Ovary (tissue), 9 donors: ENCODE measurements around the gene PARD3. TPM values are rescaled to one million over a fixed set of nuclear protein-coding genes. Genes with fewer than 3 reads are reported as not detected.
"Not testable (repeated sequence)": the region's sequence is repeated elsewhere in the genome, so short reads cannot be mapped to it uniquely, and the experiment has no call there.

Experiments
- DNase-seq, 5 donors: peaks; one replicate each; pipeline ENCODE4 v3.0.0-alpha.2; 2019 to 2020
- H3K27ac ChIP-seq, 2 donors: fragments of 200-600 bp; one replicate each; pipeline versions ENCODE4 v1.5.1 to v1.8.0; 2019 to 2022
- H3K27me3 ChIP-seq: fragments of 200-600 bp; one replicate; pipeline ENCODE4 v1.8.0; 2022
- H3K36me3 ChIP-seq: fragments of 200-600 bp; sonication (generic); one replicate; pipeline ENCODE4 v1.5.1; 2019
- H3K4me1 ChIP-seq: one replicate; pipeline ENCODE4 v1.8.1; 2013; ENCODE audit warnings: mild to moderate bottlenecking, moderate library complexity; ENCODE audit not compliant: insufficient read depth
- H3K4me3 ChIP-seq: fragments of 200-600 bp; sonication (generic); one replicate; pipeline ENCODE4 v1.5.1; 2017
- H3K9me3 ChIP-seq, 2 donors: fragments of 200-600 bp in 1 of 2; sonication (generic) in 1 of 2; one replicate each; pipeline versions ENCODE4 v1.5.1 to v1.8.1; 2013 to 2019; ENCODE audit warnings: mild to moderate bottlenecking in 1 of 2, moderate library complexity in 1 of 2
- EP300 ChIP-seq: sonication (generic); formaldehyde crosslinking; IDR thresholded peaks from one replicate; pipeline ENCODE4 v1.6.1; 2017; ENCODE audit warnings: antibody characterized with exemption
- POLR2A ChIP-seq: fragments of 450-650 bp; IDR thresholded peaks from one replicate; pipeline ENCODE4 v1.6.1; 2017; ENCODE audit warnings: antibody characterized with exemption, mild to moderate bottlenecking, moderate library complexity
- WGBS, 3 donors: extraction: QIAGEN DNeasy Blood & Tissue Kit in 1 of 3; methylation state at CpG; one replicate each; pipeline versions ENCODE4 v1.1.5 to v1.1.7; 2013 to 2017; 5-methylcytosine and 5-hydroxymethylcytosine counted together
- intact Hi-C, 4 donors: fragments of 100-400 bp; cut with DNase I; formaldehyde crosslinking; loops; one replicate each; pipeline versions ENCODE4 v1.11.0 to v1.15.1; 2022 to 2023
- polyA plus RNA-seq, 2 donors: library from polyadenylated mRNA; stranded (reverse); fragments of 200-250 nt in 1 of 2; fragments of 350-450 nt in 1 of 2; fragmentation: Illumina TruSeq in 1 of 2; extraction: RNeasy Lipid Tissue Mini Kit (QIAGEN cat#74804) in 1 of 2; gene quantifications; one replicate each; pipeline ENCODE4 v1.2.3, GENCODE V29; 2013 to 2014
- total RNA-seq, 7 donors: library from RNA; depleted of rRNA in 2 of 7; stranded (reverse); fragments of >200 nt in 2 of 7; fragmentation: NEBNext Ultra II Directional in 3 of 7; extraction: Animal tissue kit (Norgen Biotek cat#: 25700) in 3 of 7; gene quantifications; one replicate each; pipeline versions ENCODE4 v1.1.0 to v1.2.4, GENCODE V29; 2016 to 2023
- TF ChIP-seq, protein P1 (sequence below), 3 donors: fragments of 450-650 bp in 2 of 3; fragments of 200-600 bp in 1 of 3; IDR thresholded peaks; one replicate each; pipeline versions ENCODE4 v1.5.1 to v1.8.0; 2016 to 2022; ENCODE audit warnings: antibody characterized with exemption in 3 of 3, mild to moderate bottlenecking in 1 of 3
- donor health status: DM: no; HTN: no; CAD: no; lungs with moderate emphysema.
- donor health status: DM: no; HTN: no; CAD: no.
- donor health status: Bipolar disorder and iron deficiency.
- donor health status: DM: yes; HTN: yes; CAD: no.
- donor health status: DM: no; HTN: no; CAD: no.
- donor health status: DM: yes; HTN: yes; CAD: no.

Gene PARD3
- total and polyA plus RNA-seq, 9 donors: 31.8 to 92.3 (median 67.1) TPM

DNA sequence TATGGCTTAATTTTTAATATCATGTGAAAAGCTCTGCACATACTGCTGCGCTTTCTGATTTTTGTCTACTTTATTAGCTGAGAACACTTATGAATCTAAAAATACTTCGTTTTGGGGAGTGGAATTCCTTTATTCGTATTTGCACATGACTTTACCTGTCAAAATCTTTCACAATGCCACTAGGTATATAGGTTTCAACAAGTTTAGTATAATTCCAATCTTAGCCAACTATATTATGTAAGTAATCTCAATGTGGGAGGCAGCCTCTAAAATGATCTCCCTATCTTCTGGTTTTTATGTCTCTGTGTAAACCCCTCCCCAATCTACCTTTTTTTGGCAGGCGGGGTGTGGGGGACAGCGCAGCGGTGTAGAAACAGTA, 55.3 kb downstream of the PARD3 start:
- H3K36me3 ChIP-seq: no peaks in the 10 kb centered on the region
- H3K27me3 ChIP-seq: no peaks in the 10 kb centered on the region
- intact Hi-C loops: no loop called here
- H3K9me3 ChIP-seq: no peaks in the 10 kb centered on the region
- H3K4me3 ChIP-seq: no peak overlapping the region
- TF ChIP-seq, protein P1, sequence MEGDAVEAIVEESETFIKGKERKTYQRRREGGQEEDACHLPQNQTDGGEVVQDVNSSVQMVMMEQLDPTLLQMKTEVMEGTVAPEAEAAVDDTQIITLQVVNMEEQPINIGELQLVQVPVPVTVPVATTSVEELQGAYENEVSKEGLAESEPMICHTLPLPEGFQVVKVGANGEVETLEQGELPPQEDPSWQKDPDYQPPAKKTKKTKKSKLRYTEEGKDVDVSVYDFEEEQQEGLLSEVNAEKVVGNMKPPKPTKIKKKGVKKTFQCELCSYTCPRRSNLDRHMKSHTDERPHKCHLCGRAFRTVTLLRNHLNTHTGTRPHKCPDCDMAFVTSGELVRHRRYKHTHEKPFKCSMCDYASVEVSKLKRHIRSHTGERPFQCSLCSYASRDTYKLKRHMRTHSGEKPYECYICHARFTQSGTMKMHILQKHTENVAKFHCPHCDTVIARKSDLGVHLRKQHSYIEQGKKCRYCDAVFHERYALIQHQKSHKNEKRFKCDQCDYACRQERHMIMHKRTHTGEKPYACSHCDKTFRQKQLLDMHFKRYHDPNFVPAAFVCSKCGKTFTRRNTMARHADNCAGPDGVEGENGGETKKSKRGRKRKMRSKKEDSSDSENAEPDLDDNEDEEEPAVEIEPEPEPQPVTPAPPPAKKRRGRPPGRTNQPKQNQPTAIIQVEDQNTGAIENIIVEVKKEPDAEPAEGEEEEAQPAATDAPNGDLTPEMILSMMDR (IDR thresholded peaks at IDR 0.05): no peak
- TF ChIP-seq POLR2A (no peak), EP300 (no peak)
- H3K4me1 ChIP-seq: peaks cover 9% of the 10 kb centered on the region
- no peak overlapping the region for H3K27ac ChIP-seq
- DNase-seq: no peak
- WGBS, 3 donors: 74 to 89% (median 87%) methylated on average over 6 of the region's 6 CpGs

DNA sequence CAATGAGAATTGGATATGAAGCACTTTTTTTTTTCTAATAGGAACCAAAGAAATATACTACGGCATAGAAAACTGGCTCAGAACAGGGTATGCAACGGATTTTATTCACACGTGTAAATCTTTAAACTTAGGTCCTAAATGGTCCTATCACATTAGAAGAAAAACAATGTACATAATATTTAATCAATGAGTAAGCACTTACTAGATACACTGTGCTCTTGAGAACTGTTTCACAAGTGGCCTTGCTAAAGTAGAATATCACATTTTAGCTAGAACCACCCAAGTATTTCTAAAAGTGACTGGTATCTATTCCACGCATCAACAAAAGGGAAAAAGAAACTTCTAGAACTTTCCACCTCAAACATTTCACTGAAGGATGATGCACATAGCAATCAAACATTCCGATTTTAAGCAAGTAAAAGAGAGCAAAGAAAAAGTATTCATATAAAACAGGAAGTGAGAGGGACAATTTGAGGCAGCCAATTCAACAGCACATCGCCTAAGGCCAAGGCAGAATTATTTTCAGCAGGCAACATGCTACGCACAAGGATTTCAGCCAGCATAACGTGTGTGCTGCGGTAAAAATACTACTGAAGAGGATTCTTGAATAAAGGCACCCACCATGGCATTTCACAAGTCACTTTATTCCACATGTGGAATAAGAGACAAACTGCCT, 55.8 kb downstream of the PARD3 start:
- DNase-seq: no peak
- H3K4me1 ChIP-seq: peaks cover 8% of the 10 kb centered on the region
- H3K36me3 ChIP-seq: no peaks in the 10 kb centered on the region
- intact Hi-C loops: no loop called here
- TF ChIP-seq, protein P1 (IDR thresholded peaks at IDR 0.05): no peak
- no peak for TF ChIP-seq POLR2A
- no peak for TF ChIP-seq EP300
- no peaks in the 10 kb centered on the region for H3K9me3 ChIP-seq
- H3K27ac ChIP-seq: no peak overlapping the region
- no peak overlapping the region for H3K4me3 ChIP-seq
- WGBS, 3 donors: 90 to 94% (median 93%) methylated on average over 9 of the region's 9 CpGs
- H3K27me3 ChIP-seq: no peaks in the 10 kb centered on the region

DNA sequence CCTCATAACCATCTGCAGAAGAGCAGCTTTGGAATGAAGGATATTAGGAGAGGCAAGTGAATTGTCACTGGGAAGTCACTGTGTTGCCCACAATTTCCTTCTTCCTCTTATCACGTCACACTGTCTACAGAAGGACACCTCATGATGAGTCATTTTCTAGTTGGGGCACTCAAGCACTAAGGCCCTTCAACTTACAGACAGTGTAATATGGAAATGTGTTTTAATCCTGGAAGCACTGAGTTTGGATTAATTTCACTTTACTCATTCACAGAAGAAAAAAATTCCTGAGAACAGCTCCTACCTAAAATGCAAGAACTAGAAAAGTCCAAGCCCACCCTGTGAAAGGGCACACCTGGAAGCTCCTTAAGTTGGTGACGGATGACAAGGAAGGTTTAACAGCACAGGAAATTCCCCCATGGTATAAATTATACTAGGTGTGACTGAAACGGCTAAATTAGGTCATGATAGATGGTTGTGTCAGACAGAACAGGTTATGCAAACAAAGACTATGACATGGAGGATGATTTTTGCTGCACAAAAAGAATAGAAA, 56.6 kb downstream of the PARD3 start:
- no peaks in the 10 kb centered on the region for H3K36me3 ChIP-seq
- H3K27me3 ChIP-seq: no peaks in the 10 kb centered on the region
- H3K27ac ChIP-seq: no peak overlapping the region
- no peak for DNase-seq
- H3K4me3 ChIP-seq: no peak overlapping the region
- H3K9me3 ChIP-seq: no peaks in the 10 kb centered on the region
- peaks cover 12% of the 10 kb centered on the region for H3K4me1 ChIP-seq
- WGBS, 3 donors: 79 to 84% (median 80%) methylated on average over 3 of the region's 3 CpGs
- no peak for TF ChIP-seq POLR2A
- no peak for TF ChIP-seq EP300
- TF ChIP-seq, protein P1 (IDR thresholded peaks at IDR 0.05): no peak
- intact Hi-C loops: no loop called here

DNA sequence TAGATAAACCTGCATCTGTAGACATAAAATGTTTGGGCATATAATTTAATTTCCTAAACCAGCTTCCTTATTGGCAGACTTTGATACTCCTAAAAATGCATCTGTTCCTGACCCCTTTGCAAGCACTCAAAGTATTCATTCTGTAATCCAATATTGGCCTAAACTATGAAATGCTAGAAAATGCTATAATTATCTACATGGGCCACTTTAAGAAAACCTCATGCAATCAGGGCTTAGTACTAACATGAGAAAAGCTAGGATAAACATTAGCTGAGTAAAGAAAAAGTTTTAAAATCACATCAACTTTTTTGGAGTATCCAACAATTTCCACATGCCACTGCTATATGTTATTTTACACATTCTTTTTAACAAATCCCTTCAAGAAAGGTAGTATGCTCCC, 57.2 kb downstream of the PARD3 start:
- no peak overlapping the region for H3K27ac ChIP-seq
- peaks cover 18% of the 10 kb centered on the region for H3K4me1 ChIP-seq
- no peak for TF ChIP-seq EP300
- no peaks in the 10 kb centered on the region for H3K27me3 ChIP-seq
- no peak for DNase-seq
- H3K36me3 ChIP-seq: no peaks in the 10 kb centered on the region
- H3K4me3 ChIP-seq: no peak overlapping the region
- H3K9me3 ChIP-seq: no peaks in the 10 kb centered on the region
- intact Hi-C loops: no loop called here

DNA sequence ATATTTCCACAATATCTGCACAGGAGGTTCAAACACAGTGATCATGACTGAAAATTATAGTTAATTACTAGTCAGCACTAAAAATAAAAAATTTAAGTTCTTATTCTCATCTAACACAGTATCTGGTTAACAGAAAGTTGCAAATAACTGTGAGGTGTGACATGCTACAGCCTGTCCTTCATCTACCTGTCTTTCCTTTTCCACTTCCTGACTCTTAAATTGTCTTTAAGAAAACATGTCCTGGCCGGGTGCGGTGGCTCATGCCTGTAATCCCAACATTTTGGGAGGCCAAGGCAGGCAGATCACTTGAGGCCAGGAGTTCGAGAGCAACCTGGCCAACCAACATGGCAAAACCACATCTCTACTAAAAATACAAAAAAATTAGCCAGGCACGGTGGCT, 57.9 kb downstream of the PARD3 start:
- intact Hi-C loops, H3K9me3 ChIP-seq, H3K4me3 ChIP-seq, H3K27ac ChIP-seq, H3K36me3 ChIP-seq, H3K27me3 ChIP-seq, DNase-seq: not testable (repeated sequence)
- peaks cover 18% of the 10 kb centered on the region for H3K4me1 ChIP-seq
- 91 to 96% (median 93%) methylated on average over 4 of the region's 4 CpGs for WGBS, 3 donors
